Mesendoderm (in vitro differentiated cells): ENCODE measurements around the gene PLEKHG7.

Source experiments
- DNase-seq: peaks from one replicate; pipeline ENCODE4 v3.0.0; 2013
- H2AK5ac ChIP-seq: 2 replicates; pipeline ENCODE4 v1.6.1; 2013; ENCODE audit warnings: low read length, inconsistent platforms
- H2BK120ac ChIP-seq: 2 replicates; pipeline ENCODE4 v1.6.1; 2013; ENCODE audit warnings: low read depth, mild to moderate bottlenecking, low read length, moderate library complexity, mixed read lengths
- H2BK15ac ChIP-seq: replicated peaks from 2 replicates; pipeline ENCODE4 v1.6.1; 2013; ENCODE audit warnings: low read depth, mild to moderate bottlenecking, moderate library complexity
- H2BK5ac ChIP-seq: 2 replicates; pipeline ENCODE4 v1.6.1; 2013; ENCODE audit warnings: low read length, inconsistent platforms
- H3K18ac ChIP-seq: 2 replicates; pipeline ENCODE4 v1.6.1; 2013; ENCODE audit warnings: mild to moderate bottlenecking, low read length, mixed read lengths
- H3K23ac ChIP-seq: one replicate; pipeline ENCODE4 v1.6.1; 2013; ENCODE audit warnings: low read length
- H3K27ac ChIP-seq: 2 replicates; pipeline ENCODE4 v1.5.1; 2013; ENCODE audit warnings: low read depth, mild to moderate bottlenecking, inconsistent platforms, low read length, moderate library complexity
- H3K27me3 ChIP-seq: 2 replicates; pipeline ENCODE4 v1.6.1; 2013; ENCODE audit warnings: low read length, control low read depth, mild to moderate bottlenecking, inconsistent platforms; ENCODE audit not compliant: insufficient read depth, poor library complexity
- H3K36me3 ChIP-seq: 2 replicates; pipeline ENCODE4 v1.6.1; 2013; ENCODE audit warnings: low read length, inconsistent platforms; ENCODE audit not compliant: control insufficient read depth, insufficient read depth
- H3K4ac ChIP-seq: one replicate; pipeline ENCODE4 v1.6.1; 2013; ENCODE audit warnings: low read depth, mild to moderate bottlenecking, low read length, moderate library complexity
- H3K4me1 ChIP-seq: 2 replicates; pipeline ENCODE4 v1.6.1; 2013; ENCODE audit warnings: low read depth, low read length, inconsistent platforms; ENCODE audit not compliant: control insufficient read depth
- H3K4me2 ChIP-seq: 2 replicates; pipeline ENCODE4 v1.6.1; 2013; ENCODE audit warnings: low read length
- H3K4me3 ChIP-seq: 2 replicates; pipeline ENCODE4 v1.5.1; 2013; ENCODE audit warnings: mild to moderate bottlenecking, low read length
- H3K56ac ChIP-seq: one replicate; pipeline ENCODE4 v1.6.1; 2013; ENCODE audit warnings: low read length
- H3K79me1 ChIP-seq: 2 replicates; pipeline ENCODE4 v1.6.1; 2013; ENCODE audit warnings: low read length, inconsistent platforms
- H3K79me2 ChIP-seq: 2 replicates; pipeline ENCODE4 v1.6.1; 2013; ENCODE audit warnings: mild to moderate bottlenecking, low read length; ENCODE audit not compliant: control insufficient read depth, insufficient read depth
- H3K9ac ChIP-seq: 2 replicates; pipeline ENCODE4 v1.6.1; 2013; ENCODE audit warnings: low read length, inconsistent platforms
- H4K5ac ChIP-seq: one replicate; pipeline ENCODE4 v1.6.1; 2013; ENCODE audit warnings: low read length
- H4K8ac ChIP-seq: one replicate; pipeline ENCODE4 v1.6.1; 2013; ENCODE audit warnings: low read depth, mild to moderate bottlenecking, control low read depth, low read length, moderate library complexity
- WGBS: extraction: QIAGEN DNeasy Blood & Tissue Kit; methylation state at CpG from one replicate; pipeline ENCODE4 v1.1.7; 2013; ENCODE audit warnings: low lambda C conversion rate, missing lambda C conversion rate; ENCODE audit not compliant: insufficient coverage; ENCODE audit errors: extremely low coverage; 5-methylcytosine and 5-hydroxymethylcytosine counted together

PLEKHG7 gene

DNA sequence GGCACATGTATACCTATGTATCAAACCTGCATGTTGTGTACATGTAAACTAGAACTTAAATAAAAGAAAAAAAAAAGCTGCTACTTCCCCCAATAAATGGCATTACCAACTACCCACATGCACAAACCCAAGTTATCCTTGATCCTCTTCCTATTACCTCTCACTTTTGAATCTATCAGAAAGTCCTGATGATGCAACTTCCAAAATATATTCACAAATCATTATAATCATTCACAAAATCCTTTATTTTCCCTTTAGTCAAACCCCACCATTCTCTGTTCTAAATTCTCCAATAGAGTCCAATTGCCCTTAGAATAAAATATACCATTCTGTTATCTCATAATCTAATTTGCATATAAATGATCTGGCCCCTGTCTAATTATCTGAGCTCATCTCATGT, 92.0 kb downstream of the PLEKHG7 start:
- Histone ChIP-seq H3K4me3 (no peak overlapping the region), H3K27me3 (no peaks in the 10 kb centered on the region), H3K79me1 (no peaks in the 10 kb centered on the region), H3K79me2 (no peaks in the 10 kb centered on the region), H3K4me1 (no peaks in the 10 kb centered on the region), H2BK120ac (no peak overlapping the region), H3K9ac (no peak overlapping the region), H4K5ac (no peak overlapping the region), H3K4ac (no peak overlapping the region), H3K4me2 (no peak overlapping the region), H2BK5ac (no peak overlapping the region), H3K18ac (no peak overlapping the region), H3K36me3 (no peaks in the 10 kb centered on the region), H2BK15ac (no peak overlapping the region), H2AK5ac (no peak overlapping the region), H3K23ac (no peak overlapping the region), H4K8ac (no peak overlapping the region), H3K56ac (no peak overlapping the region), H3K27ac (no peak overlapping the region)
- no peak for DNase-seq

- H2AK5ac ChIP-seq, result no peak overlapping the region
- H4K8ac ChIP-seq, result no peak overlapping the region
- no peak overlapping the region for H3K27ac ChIP-seq
- no peaks in the 10 kb centered on the region for H3K36me3 ChIP-seq
- H3K4me3 ChIP-seq, result no peak overlapping the region
- no peak overlapping the region for H3K4me2 ChIP-seq
- H2BK5ac ChIP-seq, result no peak overlapping the region
- no peak overlapping the region for H2BK120ac ChIP-seq
- no peak overlapping the region for H2BK15ac ChIP-seq
- H3K4me1 ChIP-seq, result no peaks in the 10 kb centered on the region
- H3K18ac ChIP-seq, result no peak overlapping the region
- no peaks in the 10 kb centered on the region for H3K79me1 ChIP-seq
- H3K56ac ChIP-seq, result no peak overlapping the region
- no peak overlapping the region for H3K9ac ChIP-seq
- no peak for DNase-seq
- no peaks in the 10 kb centered on the region for H3K79me2 ChIP-seq
- no peak overlapping the region for H3K4ac ChIP-seq
- no peaks in the 10 kb centered on the region for H3K27me3 ChIP-seq
- no peak overlapping the region for H4K5ac ChIP-seq
- H3K23ac ChIP-seq, result no peak overlapping the region
These were observed 93.9 kb downstream of the PLEKHG7 start for GRCh38 chr12:92796650-92797049.

- H3K4me3 ChIP-seq, result no peak overlapping the region
- no peak overlapping the region for H2AK5ac ChIP-seq
- no peak overlapping the region for H3K27ac ChIP-seq
- no peak overlapping the region for H3K23ac ChIP-seq
- H4K5ac ChIP-seq, result no peak overlapping the region
- H3K36me3 ChIP-seq, result no peaks in the 10 kb centered on the region
- no peak overlapping the region for H4K8ac ChIP-seq
- no peak overlapping the region for H2BK5ac ChIP-seq
- no peak overlapping the region for H3K18ac ChIP-seq
- H3K79me2 ChIP-seq, result no peaks in the 10 kb centered on the region
- no peak overlapping the region for H3K56ac ChIP-seq
- no peak for DNase-seq
- no CpG with 5 or more reads among the region's 3 CpGs for WGBS
- no peak overlapping the region for H3K9ac ChIP-seq
- H3K79me1 ChIP-seq, result no peaks in the 10 kb centered on the region
- H2BK120ac ChIP-seq, result no peak overlapping the region
- no peak overlapping the region for H3K4me2 ChIP-seq
- H3K4me1 ChIP-seq, result no peaks in the 10 kb centered on the region
- H3K27me3 ChIP-seq, result no peaks in the 10 kb centered on the region
- H2BK15ac ChIP-seq, result no peak overlapping the region
- H3K4ac ChIP-seq, result no peak overlapping the region
These were observed 100.1 kb downstream of the PLEKHG7 start for GRCh38 chr12:92802906-92803305.

GRCh38 chr12:92803903-92804302, 101.1 kb downstream of the PLEKHG7 start:
- Histone ChIP-seq H4K5ac (no peak overlapping the region), H3K56ac (no peak overlapping the region), H3K79me2 (no peaks in the 10 kb centered on the region), H3K18ac (no peak overlapping the region), H4K8ac (no peak overlapping the region), H2BK120ac (no peak overlapping the region), H3K27ac (no peak overlapping the region), H3K23ac (no peak overlapping the region), H2AK5ac (no peak overlapping the region), H3K36me3 (no peaks in the 10 kb centered on the region), H3K9ac (no peak overlapping the region), H2BK5ac (no peak overlapping the region), H3K4ac (no peak overlapping the region), H3K27me3 (no peaks in the 10 kb centered on the region), H2BK15ac (no peak overlapping the region), H3K4me1 (no peaks in the 10 kb centered on the region), H3K79me1 (no peaks in the 10 kb centered on the region), H3K4me3 (no peak overlapping the region), H3K4me2 (no peak overlapping the region)
- DNase-seq, result no peak
- no CpG with 5 or more reads among the region's 1 CpG for WGBS

DNA sequence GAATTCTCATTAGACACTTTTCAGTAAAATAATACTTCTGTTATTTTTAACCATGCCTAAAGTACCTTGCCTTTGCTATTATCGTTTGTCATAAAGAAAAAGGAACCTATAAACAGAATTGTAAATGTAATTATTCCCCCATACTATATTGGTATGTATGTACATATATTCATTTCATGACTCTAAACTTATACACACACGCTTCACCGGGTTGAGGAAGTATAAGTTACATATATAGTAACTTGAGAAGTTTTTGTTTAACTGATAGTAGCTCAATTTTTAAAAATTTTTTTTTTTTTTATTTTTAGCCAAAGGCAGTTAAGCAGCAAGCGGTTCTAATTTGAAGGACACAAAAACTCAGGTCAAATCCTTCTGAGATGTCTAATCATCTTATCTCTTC, 107.6 kb downstream of the PLEKHG7 start:
- Histone ChIP-seq H4K5ac (no peak overlapping the region), H3K4me3 (no peak overlapping the region), H3K56ac (no peak overlapping the region), H3K79me1 (no peaks in the 10 kb centered on the region), H3K79me2 (no peaks in the 10 kb centered on the region), H2BK120ac (no peak overlapping the region), H3K9ac (no peak overlapping the region), H2BK15ac (no peak overlapping the region), H3K27ac (no peak overlapping the region), H4K8ac (no peak overlapping the region), H2BK5ac (no peak overlapping the region), H3K36me3 (no peaks in the 10 kb centered on the region), H3K27me3 (no peaks in the 10 kb centered on the region), H3K4me2 (no peak overlapping the region), H3K18ac (no peak overlapping the region), H3K4me1 (no peaks in the 10 kb centered on the region), H2AK5ac (no peak overlapping the region), H3K4ac (no peak overlapping the region), H3K23ac (no peak overlapping the region)
- no CpG with 5 or more reads among the region's 4 CpGs for WGBS
- DNase-seq, result no peak

GRCh38 chr12:92814584-92814983, 111.8 kb downstream of the PLEKHG7 start:
- Histone ChIP-seq H4K8ac (no peak overlapping the region), H3K79me2 (no peaks in the 10 kb centered on the region), H4K5ac (no peak overlapping the region), H3K23ac (no peak overlapping the region), H3K4ac (no peak overlapping the region), H2AK5ac (no peak overlapping the region), H2BK5ac (no peak overlapping the region), H3K9ac (no peak overlapping the region), H3K4me1 (no peaks in the 10 kb centered on the region), H3K56ac (no peak overlapping the region), H3K4me2 (no peak overlapping the region), H2BK15ac (no peak overlapping the region), H3K27me3 (no peaks in the 10 kb centered on the region), H3K27ac (no peak overlapping the region), H3K79me1 (no peaks in the 10 kb centered on the region), H3K36me3 (no peaks in the 10 kb centered on the region), H3K4me3 (no peak overlapping the region), H3K18ac (no peak overlapping the region), H2BK120ac (no peak overlapping the region)
- no CpG with 5 or more reads among the region's 2 CpGs for WGBS
- no peak for DNase-seq
